CMK (cell line): Measurements from ENCODE around the gene MUC5B.
"Not testable (repeated sequence)": the region's sequence is repeated elsewhere in the genome, so short reads cannot be mapped to it uniquely, and the experiment has no call there.

Experiments
- DNase-seq: peaks from one replicate; pipeline ENCODE4 v3.0.0-alpha.2; 2010; ENCODE audit warnings: low read depth

Gene MUC5B

GRCh38 chr11:1222491-1223345, at the start of gene MUC5B:
Gene MUC5B (plus strand): TSS chr11:1223066. CDS start chr11:1223124, 58 bp downstream.
- DNase-seq = no peak

GRCh38 chr11:1173396-1173795, 49.5 kb upstream of the MUC5B start:
- DNase-seq = not testable (repeated sequence)

GRCh38 chr11:1174441-1175370, 48.2 kb upstream of the MUC5B start:
- DNase-seq = no peak

GRCh38 chr11:1175461-1176223, 47.2 kb upstream of the MUC5B start:
- DNase-seq = no peak

- no peak for DNase-seq
These were observed 46.4 kb upstream of the MUC5B start for GRCh38 chr11:1176224-1177019.

GRCh38 chr11:1177020-1177770, 45.7 kb upstream of the MUC5B start:
- DNase-seq = no peak

GRCh38 chr11:1177771-1178090, 45.1 kb upstream of the MUC5B start:
- no peak for DNase-seq

- DNase-seq = no peak
These were observed 44.5 kb upstream of the MUC5B start for GRCh38 chr11:1178201-1178885.

- DNase-seq = no peak
These were observed 44.0 kb upstream of the MUC5B start for GRCh38 chr11:1178906-1179305.

- DNase-seq = no peak
These were observed 43.2 kb upstream of the MUC5B start for GRCh38 chr11:1179641-1180040.

- no peak for DNase-seq
These were observed 42.7 kb upstream of the MUC5B start for GRCh38 chr11:1180171-1180570.

GRCh38 chr11:1180947-1181391, 41.9 kb upstream of the MUC5B start:
- DNase-seq = no peak

GRCh38 chr11:1181420-1181819, 41.4 kb upstream of the MUC5B start:
- DNase-seq = no peak

- no peak for DNase-seq
These were observed 40.9 kb upstream of the MUC5B start for GRCh38 chr11:1181853-1182535.

- DNase-seq = not testable (repeated sequence)
These were observed 38.7 kb upstream of the MUC5B start for GRCh38 chr11:1184139-1184538.

- DNase-seq = not testable (repeated sequence)
These were observed 34.3 kb upstream of the MUC5B start for GRCh38 chr11:1188451-1189130.

- not testable (repeated sequence) for DNase-seq
These were observed 33.0 kb upstream of the MUC5B start for GRCh38 chr11:1189816-1190215.

- not testable (repeated sequence) for DNase-seq
These were observed 30.9 kb upstream of the MUC5B start for GRCh38 chr11:1191786-1192470.
